ENCODE results near the gene MROH2B. TPM values are rescaled to one million over a fixed set of nuclear protein-coding genes. Genes with fewer than 3 reads are reported as not detected.

MROH2B gene
- total RNA-seq, 1 donor from 2014 or later: not detected

- Histone ChIP-seq H3K27ac (no peak overlapping the region), H3K9me3 (no peaks in the 10 kb centered on the region), H3K27me3 (no peaks in the 10 kb centered on the region), H3K36me3 (peaks cover 11% of the 10 kb centered on the region), H3K4me3 (no peak overlapping the region), H3K4me1 (no peaks in the 10 kb centered on the region)
- TF ChIP-seq CTCF (IDR thresholded peaks at IDR 0.05): no peak
- DNase-seq (no peak), ATAC-seq (no peak)
- intact Hi-C loops (cut with DNase I): no loop called here
These were observed 115.8 kb downstream of the MROH2B start for GRCh38 chr5:40955313-40955712.

Other genes with a start within 250 kb of the MROH2B start
- gene RPL37, start 236.1 kb downstream of the MROH2B start, total RNA-seq: 942 TPM
- 24.1 TPM for gene CARD6, start 230.0 kb downstream of the MROH2B start, total RNA-seq
- gene C7, start 161.8 kb downstream of the MROH2B start, total RNA-seq: 302 TPM
- gene C6, start 142.2 kb upstream of the MROH2B start, total RNA-seq: 0.69 TPM

Measured in upper lobe of right lung (tissue), 1 donor.